Liver (tissue), 9 donors: Measurements from ENCODE around the gene PLA2G12A. TPM values are rescaled to one million over a fixed set of nuclear protein-coding genes. Genes with fewer than 3 reads are reported as not detected.

Source experiments
- DNase-seq: peaks from one replicate; pipeline ENCODE4 v3.0.0-alpha.2; 2017; ENCODE audit warnings: low spot score
- H3K27ac ChIP-seq, 2 donors: one replicate each; pipeline ENCODE4 v1.7.0; 2013; ENCODE audit warnings: inconsistent platforms in 2 of 2, low read length in 2 of 2, control low read depth in 1 of 2, low read depth in 1 of 2, mild to moderate bottlenecking in 1 of 2
- H3K27me3 ChIP-seq, 4 donors: one replicate each; pipeline versions ENCODE4 v1.6.1 to v1.7.0; 2013; ENCODE audit warnings: low read length in 3 of 4, inconsistent platforms in 1 of 4, mild to moderate bottlenecking in 1 of 4, moderate library complexity in 1 of 4; ENCODE audit not compliant: control insufficient read depth in 4 of 4, insufficient read depth in 4 of 4
- H3K36me3 ChIP-seq, 4 donors: one replicate each; pipeline versions ENCODE4 v1.6.1 to v1.7.0; 2013; ENCODE audit warnings: low read length in 3 of 4, mild to moderate bottlenecking in 3 of 4, low read depth in 1 of 4, moderate library complexity in 1 of 4; ENCODE audit not compliant: control insufficient read depth in 4 of 4, insufficient read depth in 3 of 4
- H3K4me1 ChIP-seq, 4 donors: one replicate each; pipeline versions ENCODE4 v1.6.1 to v1.7.0; 2013; ENCODE audit warnings: low read length in 3 of 4, mild to moderate bottlenecking in 3 of 4, moderate library complexity in 1 of 4; ENCODE audit not compliant: control insufficient read depth in 4 of 4, insufficient read depth in 4 of 4
- H3K4me3 ChIP-seq, 3 donors: one replicate each; pipeline versions ENCODE4 v1.6.1 to v1.7.0; 2013; ENCODE audit warnings: low read length in 3 of 3, control low read depth in 1 of 3, low read depth in 1 of 3, mild to moderate bottlenecking in 1 of 3
- H3K9ac ChIP-seq, 2 donors: one replicate each; pipeline ENCODE4 v1.7.0; 2013; ENCODE audit warnings: low read length in 2 of 2, mild to moderate bottlenecking in 2 of 2, moderate library complexity in 2 of 2, control low read depth in 1 of 2, low read depth in 1 of 2
- H3K9me3 ChIP-seq, 4 donors: one replicate each; pipeline versions ENCODE4 v1.6.1 to v1.7.0; 2013; ENCODE audit warnings: low read length in 3 of 4; ENCODE audit not compliant: control insufficient read depth in 4 of 4
- ATF3 ChIP-seq: IDR thresholded peaks from 2 replicates; pipeline ENCODE4 v1.6.1; 2016; ENCODE audit warnings: antibody characterized with exemption
- CTCF ChIP-seq: fragments of 150-350 bp; IDR thresholded peaks from 2 replicates; pipeline ENCODE4 v1.5.1; 2017; ENCODE audit warnings: improper control_type of control experiment, low read depth, low read length; ENCODE audit not compliant: missing input control
- EGR1 ChIP-seq, 2 donors: IDR thresholded peaks; 2 replicates each; pipeline ENCODE4 v1.6.1; 2016 to 2018; ENCODE audit warnings: antibody characterized with exemption in 2 of 2, low read depth in 2 of 2
- FOXA1 ChIP-seq: IDR thresholded peaks from 2 replicates; pipeline ENCODE4 v1.6.1; 2016; ENCODE audit warnings: antibody characterized with exemption
- FOXA2 ChIP-seq: IDR thresholded peaks from 2 replicates; pipeline ENCODE4 v1.6.1; 2016; ENCODE audit warnings: antibody characterized with exemption
- GABPA ChIP-seq, 2 donors: IDR thresholded peaks in 1 of 2; conservative IDR thresholded peaks in 1 of 2; 2 replicates each; pipeline ENCODE4 v1.6.1; 2016; ENCODE audit warnings: antibody characterized with exemption in 2 of 2, mild to moderate bottlenecking in 1 of 2, moderate library complexity in 1 of 2
- HNF4A ChIP-seq, 2 donors: conservative IDR thresholded peaks; 2 replicates each; pipeline ENCODE4 v1.6.1; 2016; ENCODE audit warnings: antibody characterized with exemption in 2 of 2, mild to moderate bottlenecking in 2 of 2
- HNF4G ChIP-seq: IDR thresholded peaks from 2 replicates; pipeline ENCODE4 v1.6.1; 2016; ENCODE audit warnings: antibody characterized with exemption
- JUND ChIP-seq, 2 donors: IDR thresholded peaks; 2 replicates each; pipeline ENCODE4 v1.6.1; 2016; ENCODE audit warnings: antibody characterized with exemption in 2 of 2
- MAX ChIP-seq: IDR thresholded peaks from 2 replicates; pipeline ENCODE4 v1.6.1; 2016; ENCODE audit warnings: antibody characterized with exemption
- NR2F2 ChIP-seq: IDR thresholded peaks from 2 replicates; pipeline ENCODE4 v1.6.1; 2016; ENCODE audit warnings: antibody characterized with exemption
- RAD21 ChIP-seq, 2 donors: IDR thresholded peaks; 2 replicates each; pipeline ENCODE4 v1.6.1; 2016; ENCODE audit warnings: antibody characterized with exemption in 2 of 2, mild to moderate bottlenecking in 2 of 2
- REST ChIP-seq: IDR thresholded peaks from 2 replicates; pipeline ENCODE4 v1.6.1; 2016; ENCODE audit warnings: antibody characterized with exemption, mild to moderate bottlenecking
- RXRA ChIP-seq, 2 donors: IDR thresholded peaks; 2 replicates each; pipeline ENCODE4 v1.6.1; 2017 to 2018; ENCODE audit warnings: antibody characterized with exemption in 2 of 2, mild to moderate bottlenecking in 1 of 2
- SP1 ChIP-seq: IDR thresholded peaks from 2 replicates; pipeline ENCODE4 v1.6.1; 2018; ENCODE audit warnings: antibody characterized with exemption, mild to moderate bottlenecking
- TAF1 ChIP-seq: conservative IDR thresholded peaks from 2 replicates; pipeline ENCODE4 v1.6.1; 2016; ENCODE audit warnings: antibody characterized with exemption, mild to moderate bottlenecking
- YY1 ChIP-seq: IDR thresholded peaks from 2 replicates; pipeline ENCODE4 v1.6.1; 2016; ENCODE audit warnings: antibody characterized with exemption, mild to moderate bottlenecking
- ZBTB33 ChIP-seq: IDR thresholded peaks from 2 replicates; pipeline ENCODE4 v1.6.1; 2016; ENCODE audit warnings: antibody characterized with exemption
- WGBS: extraction: QIAGEN DNeasy Blood & Tissue Kit; methylation state at CpG from one replicate; pipeline ENCODE4 v1.1.7; 2013; 5-methylcytosine and 5-hydroxymethylcytosine counted together
- polyA plus RNA-seq, 2 donors: library from polyadenylated mRNA; stranded (reverse) in 1 of 2; unstranded in 1 of 2; fragments of 200-250 nt in 1 of 2; fragments of >200 nt in 1 of 2; fragmentation: Nextera tagmentation in 1 of 2; extraction: Ambion mirVana in 1 of 2; gene quantifications; one replicate each; pipeline versions ENCODE4 v1.2.1 to v1.2.3, GENCODE V29; 2013 to 2015
- total RNA-seq, 2 donors: library from RNA; depleted of rRNA; stranded (reverse); fragments of >200 nt; gene quantifications; one replicate each; pipeline ENCODE4 v1.2.3, GENCODE V29; 2014
- donor health status: healthy.
- donor health status: healthy.
- donor health status: healthy.
- donor health status: healthy.
- donor health status: healthy.

Gene PLA2G12A
- total and polyA plus RNA-seq, 4 donors, result 11.3 to 57.7 (median 29.4) TPM

GRCh38 chr4:109721033-109721432 lies 8.8 kb downstream of the PLA2G12A start:
- Histone ChIP-seq H3K4me3 (no peak overlapping the region), H3K9ac (no peak overlapping the region), H3K27me3 (no peaks in the 10 kb centered on the region), H3K27ac (no peak overlapping the region), H3K9me3 (no peaks in the 10 kb centered on the region), H3K36me3 (peaks cover 3 to 14% (median 11%) of the 10 kb centered on the region in 4 donors), H3K4me1 (no peaks in the 10 kb centered on the region)
- TF ChIP-seq HNF4G (no peak), FOXA1 (no peak), FOXA2 (no peak), NR2F2 (no peak), REST (no peak), RAD21 (IDR thresholded peaks at IDR 0.05) (no peak), YY1 (no peak), JUND (IDR thresholded peaks at IDR 0.05) (no peak), ATF3 (no peak), ZBTB33 (no peak), GABPA (IDR thresholded peaks at IDR 0.05 in 1 of 2, conservative IDR thresholded peaks at IDR 0.05 in 1 of 2) (no peak), SP1 (no peak), HNF4A (conservative IDR thresholded peaks at IDR 0.05) (no peak), RXRA (IDR thresholded peaks at IDR 0.05) (no peak)
- no peak for DNase-seq
- 98% methylated on average over 7 of the region's 7 CpGs for WGBS

- Histone ChIP-seq H3K9ac (no peak overlapping the region), H3K27ac (no peak overlapping the region), H3K9me3 (no peaks in the 10 kb centered on the region), H3K4me1 (no peaks in the 10 kb centered on the region), H3K4me3 (no peak overlapping the region), H3K27me3 (no peaks in the 10 kb centered on the region), H3K36me3 (peaks cover 3 to 19% (median 13%) of the 10 kb centered on the region in 4 donors)
- WGBS, result 75% methylated on average over 4 of the region's 4 CpGs
- no peak for DNase-seq
- TF ChIP-seq HNF4A (conservative IDR thresholded peaks at IDR 0.05) (no peak), EGR1 (IDR thresholded peaks at IDR 0.05; ENCODE audit: low read depth in 2 of 2) (no peak), JUND (IDR thresholded peaks at IDR 0.05) (no peak), ZBTB33 (no peak), YY1 (no peak), REST (no peak), SP1 (no peak), CTCF (no peak), FOXA1 (no peak), RXRA (IDR thresholded peaks at IDR 0.05) (no peak), RAD21 (IDR thresholded peaks at IDR 0.05) (no peak), ATF3 (no peak), FOXA2 (no peak), MAX (no peak), GABPA (IDR thresholded peaks at IDR 0.05 in 1 of 2, conservative IDR thresholded peaks at IDR 0.05 in 1 of 2) (no peak), TAF1 (no peak)
These were observed 10.3 kb downstream of the PLA2G12A start for GRCh38 chr4:109719604-109720003.
